Endothelial cell (in vitro differentiated cells): Measurements from ENCODE around the gene SV2B. TPM values are rescaled to one million over a fixed set of nuclear protein-coding genes. Genes with fewer than 3 reads are reported as not detected.

ENCODE experiments used
- DNase-seq: peaks from one replicate; pipeline ENCODE4 v3.0.0; 2021; ENCODE audit warnings: low spot score
- H3K27ac Mint-ChIP-seq: one replicate; pipeline ENCODE4 v1.8.0; 2021; ENCODE audit warnings: mixed read lengths, inconsistent platforms; ENCODE audit not compliant: unreplicated experiment
- H3K27me3 Mint-ChIP-seq: one replicate; pipeline ENCODE4 v1.8.0; 2021; ENCODE audit warnings: mild to moderate bottlenecking, moderate library complexity, mixed read lengths, inconsistent platforms; ENCODE audit not compliant: unreplicated experiment
- H3K36me3 Mint-ChIP-seq: one replicate; pipeline ENCODE4 v1.8.0; 2021; ENCODE audit warnings: mild to moderate bottlenecking, low read depth, mixed read lengths, inconsistent platforms; ENCODE audit not compliant: unreplicated experiment
- H3K4me1 Mint-ChIP-seq: one replicate; pipeline ENCODE4 v1.8.0; 2021; ENCODE audit warnings: mild to moderate bottlenecking, mixed read lengths, inconsistent platforms; ENCODE audit not compliant: unreplicated experiment
- H3K4me3 Mint-ChIP-seq: one replicate; pipeline ENCODE4 v1.8.0; 2021; ENCODE audit warnings: mild to moderate bottlenecking, mixed read lengths, inconsistent platforms; ENCODE audit not compliant: unreplicated experiment
- H3K9me3 Mint-ChIP-seq: one replicate; pipeline ENCODE4 v1.8.0; 2021; ENCODE audit warnings: mixed read lengths, inconsistent platforms; ENCODE audit not compliant: unreplicated experiment
- CTCF ChIP-seq: fragments of 200-600 bp; sonication (generic); IDR thresholded peaks from one replicate; pipeline ENCODE4 v1.5.0; 2021; ENCODE audit warnings: antibody characterized with exemption; ENCODE audit not compliant: unreplicated experiment
- long read RNA-seq: library from polyadenylated mRNA; unstranded; transcript quantifications from one replicate; pipeline ENCODE4 v2.0.0, GENCODE V29; 2020; ENCODE audit not compliant: unreplicated experiment
- total RNA-seq: library from RNA; stranded (reverse); fragmentation: NEBNext Ultra II Directional; extraction: Animal tissue kit (Norgen Biotek cat#: 25700); gene quantifications from one replicate; pipeline ENCODE4 v1.2.1, GENCODE V29; 2021; ENCODE audit not compliant: unreplicated experiment

The SV2B gene
- total RNA-seq = 0.26 TPM
- long read RNA-seq, partial matches to known transcripts = 0 of 1 reads
- long read RNA-seq, other reads (novel, unspliced or antisense) = 1 of 1 reads

- peaks cover 8% of the 10 kb centered on the region for H3K27me3 Mint-ChIP-seq
- peaks cover 4% of the 10 kb centered on the region for H3K36me3 Mint-ChIP-seq
- no peaks in the 10 kb centered on the region for H3K9me3 Mint-ChIP-seq
- peaks cover 19% of the 10 kb centered on the region for H3K4me1 Mint-ChIP-seq
- no peak within 1 kb of the TSS for H3K27ac Mint-ChIP-seq
- no peak for TF ChIP-seq CTCF
- peak within 1 kb of the TSS; percentile 84 for H3K4me3 Mint-ChIP-seq
- DNase-seq = peak; percentile 53
Observed at GRCh38 chr15:91099995-91100813, at the start of gene SV2B. TSS of gene SV2B (plus strand) at chr15:91100257. CDS start at chr15:91226264, 126,007 bp downstream.

GRCh38 chr15:91051248-91051647, 48.8 kb upstream of the SV2B start:
- no peaks in the 10 kb centered on the region for H3K36me3 Mint-ChIP-seq
- DNase-seq = no peak
- H3K4me3 Mint-ChIP-seq = no peak overlapping the region
- H3K27ac Mint-ChIP-seq = no peak overlapping the region
- no peaks in the 10 kb centered on the region for H3K27me3 Mint-ChIP-seq
- H3K4me1 Mint-ChIP-seq = peaks cover 10% of the 10 kb centered on the region
- no peaks in the 10 kb centered on the region for H3K9me3 Mint-ChIP-seq
- TF ChIP-seq CTCF = no peak

- H3K4me1 Mint-ChIP-seq = peaks cover 3% of the 10 kb centered on the region
Observed at GRCh38 chr15:91054816-91055215, 45.2 kb upstream of the SV2B start.

GRCh38 chr15:91055548-91056331, 44.3 kb upstream of the SV2B start:
- Mint-ChIP-seq H3K4me3 (no peak overlapping the region), H3K27ac (no peak overlapping the region), H3K27me3 (no peaks in the 10 kb centered on the region), H3K36me3 (no peaks in the 10 kb centered on the region), H3K9me3 (no peaks in the 10 kb centered on the region), H3K4me1 (peaks cover 3% of the 10 kb centered on the region)
- peak; percentile 70 for DNase-seq
- peak; percentile 68 for TF ChIP-seq CTCF

More at GRCh38 chr15:91054816-91055215, 45.2 kb upstream of the SV2B start:
- H3K4me3 Mint-ChIP-seq = no peak overlapping the region
- H3K27me3 Mint-ChIP-seq = no peaks in the 10 kb centered on the region
- no peak overlapping the region for H3K27ac Mint-ChIP-seq
- H3K36me3 Mint-ChIP-seq = no peaks in the 10 kb centered on the region
- TF ChIP-seq CTCF = no peak
- DNase-seq = no peak
- no peaks in the 10 kb centered on the region for H3K9me3 Mint-ChIP-seq
